GM21515 (cell line): ENCODE results near the gene PLA2G2E.
"Not testable (repeated sequence)": the region's sequence is repeated elsewhere in the genome, so short reads cannot be mapped to it uniquely, and the experiment has no call there.

ENCODE experiments used
- ATAC-seq: cut with Tn5 transposase; IDR thresholded peaks from one replicate; pipeline ENCODE4 v1.9.1; 2021; ENCODE audit not compliant: unreplicated experiment

Gene PLA2G2E

GRCh38 chr1:19884312-19884711, 39.1 kb downstream of the PLA2G2E start:
- ATAC-seq = no peak

GRCh38 chr1:19882111-19883071, 41.0 kb downstream of the PLA2G2E start, which contains the start of gene OTUD3:
TSS of gene OTUD3 (plus strand) at chr1:19882395. CDS start at chr1:19882514, 119 bp downstream.
- peak; percentile 90 for ATAC-seq

- not testable (repeated sequence) for ATAC-seq
These were observed 42.6 kb downstream of the PLA2G2E start for GRCh38 chr1:19880841-19881240.

- ATAC-seq = no peak
These were observed 43.8 kb downstream of the PLA2G2E start for GRCh38 chr1:19879661-19880060.

- ATAC-seq = no peak
These were observed 44.2 kb downstream of the PLA2G2E start for GRCh38 chr1:19879227-19879626.

GRCh38 chr1:19878637-19878985, 44.8 kb downstream of the PLA2G2E start:
- ATAC-seq = no peak

- ATAC-seq = no peak
These were observed 45.4 kb downstream of the PLA2G2E start for GRCh38 chr1:19877821-19878636.

- ATAC-seq = no peak
These were observed 46.2 kb downstream of the PLA2G2E start for GRCh38 chr1:19877181-19877750.

- ATAC-seq = no peak
These were observed 51.2 kb downstream of the PLA2G2E start for GRCh38 chr1:19872190-19872589.
